Raji (cell line): ENCODE measurements around the gene DLK1.

Source experiments
- POLR2A ChIP-seq: IDR thresholded peaks from 2 replicates; pipeline ENCODE4 v1.6.1; 2011; ENCODE audit warnings: low read depth, low read length, control low read depth; ENCODE audit not compliant: insufficient read depth

The DLK1 gene

DNA sequence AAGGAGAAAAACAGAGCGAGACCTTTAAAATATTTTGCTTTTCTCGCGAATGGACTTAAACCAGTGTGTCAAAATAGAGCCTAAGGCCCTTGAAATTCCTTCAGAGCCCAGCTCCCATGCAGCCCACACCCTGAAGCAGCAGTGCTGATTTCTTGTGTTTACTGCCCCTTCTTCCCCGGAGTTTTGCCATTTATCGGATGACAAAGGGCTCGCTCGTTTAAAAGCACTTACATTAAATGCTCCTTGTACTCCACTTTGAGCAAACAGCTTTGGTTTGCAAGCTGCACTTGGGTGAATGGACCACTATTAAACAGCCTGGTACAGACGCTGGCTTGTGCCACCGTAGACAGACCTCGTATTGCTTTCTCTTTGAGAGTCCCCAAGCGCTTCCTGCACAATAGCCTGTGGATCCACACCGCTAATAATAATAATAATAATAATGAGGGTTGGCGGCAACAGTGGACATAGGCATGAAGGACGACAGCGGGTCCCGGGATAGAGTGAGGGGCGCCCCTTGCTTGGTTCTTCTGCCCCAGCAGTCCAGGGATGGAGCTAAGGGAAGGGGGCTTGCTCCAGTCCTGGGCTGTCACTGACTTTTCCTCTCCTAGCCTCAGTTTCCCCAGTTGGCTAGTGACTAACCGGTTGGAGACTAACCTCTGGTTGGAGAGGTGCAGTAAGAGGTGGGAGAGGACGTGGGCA, 6.6 kb downstream of the DLK1 start:
- TF ChIP-seq POLR2A = no peak

DNA sequence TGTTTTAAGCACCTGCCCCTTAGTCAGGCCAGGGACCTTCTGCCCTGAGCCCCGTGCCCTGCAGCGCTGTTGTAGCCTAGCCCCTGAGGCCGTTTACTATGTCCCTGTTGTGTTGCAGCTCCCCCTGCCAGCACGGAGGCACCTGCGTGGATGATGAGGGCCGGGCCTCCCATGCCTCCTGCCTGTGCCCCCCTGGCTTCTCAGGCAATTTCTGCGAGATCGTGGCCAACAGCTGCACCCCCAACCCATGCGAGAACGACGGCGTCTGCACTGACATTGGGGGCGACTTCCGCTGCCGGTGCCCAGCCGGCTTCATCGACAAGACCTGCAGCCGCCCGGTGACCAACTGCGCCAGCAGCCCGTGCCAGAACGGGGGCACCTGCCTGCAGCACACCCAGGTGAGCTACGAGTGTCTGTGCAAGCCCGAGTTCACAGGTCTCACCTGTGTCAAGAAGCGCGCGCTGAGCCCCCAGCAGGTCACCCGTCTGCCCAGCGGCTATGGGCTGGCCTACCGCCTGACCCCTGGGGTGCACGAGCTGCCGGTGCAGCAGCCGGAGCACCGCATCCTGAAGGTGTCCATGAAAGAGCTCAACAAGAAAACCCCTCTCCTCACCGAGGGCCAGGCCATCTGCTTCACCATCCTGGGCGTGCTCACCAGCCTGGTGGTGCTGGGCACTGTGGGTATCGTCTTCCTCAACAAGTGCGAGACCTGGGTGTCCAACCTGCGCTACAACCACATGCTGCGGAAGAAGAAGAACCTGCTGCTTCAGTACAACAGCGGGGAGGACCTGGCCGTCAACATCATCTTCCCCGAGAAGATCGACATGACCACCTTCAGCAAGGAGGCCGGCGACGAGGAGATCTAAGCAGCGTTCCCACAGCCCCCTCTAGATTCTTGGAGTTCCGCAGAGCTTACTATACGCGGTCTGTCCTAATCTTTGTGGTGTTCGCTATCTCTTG, 7.6 kb downstream of the DLK1 start:
- no peak for TF ChIP-seq POLR2A

DNA sequence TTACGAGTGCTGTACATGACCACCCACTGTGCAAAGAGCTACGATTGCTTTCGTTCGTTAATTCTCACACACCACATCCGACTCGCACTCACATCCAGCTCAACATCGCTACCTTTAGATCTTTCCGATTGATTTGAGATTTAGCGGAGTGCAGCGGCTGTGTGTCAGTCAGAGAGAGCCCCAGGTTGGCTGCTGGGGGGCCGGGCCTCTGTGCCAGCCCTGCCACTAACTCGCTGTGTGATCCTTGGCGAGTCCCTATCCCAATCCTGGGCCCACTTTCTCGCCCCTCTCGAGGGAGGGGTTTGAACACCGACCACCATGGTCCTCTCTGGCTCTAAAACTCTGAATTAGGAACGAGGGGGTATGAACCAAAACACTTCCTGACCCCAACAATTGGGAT, 8.6 kb downstream of the DLK1 start:
- no peak for TF ChIP-seq POLR2A

DNA sequence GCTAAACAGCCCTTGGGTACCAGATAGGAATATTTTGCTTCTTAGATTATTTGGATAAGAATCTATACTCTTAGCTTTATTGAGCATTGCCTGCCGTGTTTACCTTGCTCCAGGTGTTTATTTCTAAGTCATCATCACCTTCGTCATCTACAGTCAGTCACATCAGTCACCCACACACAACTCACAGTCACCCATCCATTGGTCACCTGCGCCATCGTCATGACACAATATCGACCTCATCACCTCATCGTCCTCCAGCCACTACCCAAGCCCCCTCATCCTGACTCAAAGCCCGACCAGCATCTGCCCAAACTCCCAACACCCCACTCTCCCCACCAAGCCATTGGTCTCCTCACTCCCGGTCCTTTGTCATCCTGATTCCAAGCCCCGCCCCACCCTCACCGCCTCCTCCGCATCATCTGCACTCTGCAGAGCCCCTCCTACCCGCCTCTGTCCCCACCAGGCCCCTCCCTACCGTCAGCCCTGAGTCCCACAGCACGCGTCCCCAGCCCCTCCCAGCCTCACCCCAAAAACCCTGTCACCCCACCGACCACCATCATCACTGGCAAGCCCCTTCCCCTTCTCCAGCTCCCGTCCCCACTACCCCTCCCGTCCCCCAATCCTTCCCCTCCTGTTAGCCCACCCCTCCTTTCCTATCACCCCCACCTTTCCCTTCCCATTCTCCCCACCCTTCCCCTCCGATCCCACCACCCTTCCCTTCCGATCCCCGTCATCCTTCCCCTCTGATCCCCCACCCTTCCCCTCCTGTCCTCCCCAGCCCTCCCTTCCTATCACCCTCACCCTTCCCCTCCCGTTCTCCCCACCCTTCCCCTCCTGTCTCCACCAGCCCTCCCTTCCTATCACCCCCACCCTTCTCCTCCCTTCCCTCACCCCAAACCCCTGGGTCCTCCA, 9.8 kb downstream of the DLK1 start:
- no peak for TF ChIP-seq POLR2A

DNA sequence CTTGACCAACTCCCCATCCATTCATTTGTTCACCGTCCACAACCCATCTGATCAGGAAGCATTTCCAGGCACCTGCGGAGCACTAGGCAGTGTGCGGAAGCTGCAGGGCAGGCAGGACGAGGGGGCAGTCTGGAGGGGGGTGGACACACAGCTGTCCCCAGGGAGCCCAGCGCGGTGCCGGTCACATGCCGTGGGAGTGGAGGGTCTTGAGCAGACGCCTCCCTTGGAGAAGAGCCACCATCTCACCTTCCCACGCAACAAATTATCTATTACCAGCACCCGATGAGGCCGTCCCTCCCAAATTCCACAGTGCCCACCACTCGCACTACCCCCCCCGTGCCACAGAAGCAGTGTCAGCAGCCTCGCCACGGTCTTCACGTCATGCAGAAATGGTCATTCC, 10.8 kb downstream of the DLK1 start:
- TF ChIP-seq POLR2A = no peak

DNA sequence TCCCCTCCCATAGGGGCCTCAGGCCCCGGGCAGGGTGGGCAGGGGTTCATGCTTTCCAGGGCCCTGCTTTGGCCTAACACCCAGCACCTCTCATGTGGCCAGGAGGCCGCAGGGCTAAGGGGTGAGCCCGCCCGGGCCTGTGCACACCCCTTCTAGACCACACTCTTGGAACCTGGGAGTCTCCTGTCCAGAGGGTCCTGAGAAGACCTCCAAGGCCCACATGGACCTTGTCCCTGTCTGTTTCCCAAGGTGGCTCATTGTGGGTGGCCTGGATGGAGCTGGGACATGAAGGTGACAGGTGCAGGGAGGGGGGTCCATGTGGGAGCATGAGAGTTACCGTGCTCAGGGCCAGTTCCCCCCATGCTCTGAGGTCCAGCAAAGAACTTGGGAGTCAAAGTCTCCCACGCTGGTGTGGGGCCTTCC, 11.6 kb downstream of the DLK1 start:
- no peak for TF ChIP-seq POLR2A

DNA sequence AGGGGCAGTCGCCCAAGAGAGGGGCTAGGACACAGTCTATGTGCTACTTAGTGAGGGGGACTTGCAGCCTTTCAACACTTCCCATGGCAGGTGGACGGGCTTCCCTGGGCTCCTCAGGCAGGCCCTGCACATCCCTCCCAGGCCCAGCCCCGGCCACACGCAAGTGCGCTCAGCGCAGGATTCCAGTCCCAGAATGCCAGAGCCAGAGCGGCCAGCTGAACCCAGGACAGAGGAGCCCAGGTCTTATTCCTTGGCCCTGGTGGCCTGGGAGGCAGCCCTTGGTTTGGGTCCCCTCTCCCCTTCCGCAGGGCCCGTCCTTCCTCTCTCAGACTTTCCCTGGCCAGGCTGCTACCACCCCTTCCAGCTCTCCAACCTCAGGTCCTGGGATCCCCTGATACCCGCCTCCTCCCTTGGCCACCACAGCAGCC, 12.0 kb downstream of the DLK1 start:
- no peak for TF ChIP-seq POLR2A

DNA sequence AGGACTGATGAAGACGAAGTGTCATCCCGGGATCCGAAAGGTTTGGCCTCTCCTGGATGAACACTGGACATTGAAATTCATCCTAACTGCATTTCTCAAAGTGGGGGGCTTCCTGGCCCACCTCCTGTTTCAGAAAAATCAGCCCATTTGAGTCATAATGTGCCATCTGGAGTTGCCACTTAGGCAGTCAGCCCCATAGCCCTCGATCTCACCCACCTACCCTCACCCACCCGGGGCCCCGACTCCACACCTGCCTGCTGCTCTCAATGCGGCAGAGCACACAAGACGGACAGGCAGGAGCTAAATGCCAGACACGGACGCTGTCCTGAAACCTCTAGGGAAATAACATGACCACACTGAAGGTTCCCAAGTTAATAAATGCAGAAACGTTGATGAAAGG, 12.6 kb downstream of the DLK1 start:
- no peak for TF ChIP-seq POLR2A

DNA sequence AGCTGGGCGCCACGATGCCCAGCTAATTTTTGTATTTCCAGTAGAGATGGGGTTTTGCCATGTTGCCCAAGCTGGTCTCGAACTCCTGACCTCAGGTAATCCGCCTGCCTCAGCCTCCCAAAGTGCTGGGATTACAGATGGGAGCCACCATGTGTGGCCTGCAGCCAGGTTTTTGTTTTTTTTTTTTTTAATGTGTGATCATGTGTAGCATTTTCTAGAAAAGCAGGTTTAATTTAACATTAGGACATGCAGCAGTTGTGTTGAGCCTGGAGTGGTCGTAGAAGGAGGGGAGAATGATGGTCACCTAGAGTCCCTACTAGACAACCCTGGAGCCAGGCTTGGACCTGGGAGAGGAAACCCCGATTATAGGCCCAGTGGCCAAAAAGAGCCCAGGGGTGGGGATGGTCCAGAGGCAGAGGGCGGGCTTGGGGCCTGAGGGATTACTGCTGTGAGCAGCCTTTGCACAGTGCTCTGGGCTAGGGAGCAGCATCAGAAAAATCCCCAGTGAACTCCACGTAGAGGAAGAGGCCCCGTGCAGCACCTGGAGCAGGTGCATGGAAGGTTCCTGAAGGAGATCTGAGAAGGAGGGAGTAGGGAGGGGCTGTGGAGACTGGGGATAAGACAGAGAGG, 13.6 kb downstream of the DLK1 start:
- TF ChIP-seq POLR2A = no peak

DNA sequence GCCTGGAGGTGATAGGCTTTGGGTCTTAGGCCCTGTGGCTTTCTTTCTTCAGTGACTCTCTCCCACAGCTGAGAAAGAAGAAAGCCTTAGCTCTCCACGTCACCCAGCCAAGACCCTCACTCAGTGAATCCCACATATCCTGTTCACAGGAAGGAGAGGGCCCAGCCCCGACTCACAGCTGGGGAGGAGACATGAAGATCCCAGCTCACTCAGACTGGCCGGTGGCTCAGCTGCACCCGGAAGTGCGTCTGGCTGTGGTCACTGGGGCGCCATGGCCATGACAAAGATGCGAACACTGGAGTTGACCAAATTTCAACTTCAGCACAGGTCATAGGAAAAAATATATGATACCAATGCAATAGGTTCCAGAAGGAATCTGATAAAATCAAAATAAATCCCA, 14.2 kb downstream of the DLK1 start:
- no peak for TF ChIP-seq POLR2A

DNA sequence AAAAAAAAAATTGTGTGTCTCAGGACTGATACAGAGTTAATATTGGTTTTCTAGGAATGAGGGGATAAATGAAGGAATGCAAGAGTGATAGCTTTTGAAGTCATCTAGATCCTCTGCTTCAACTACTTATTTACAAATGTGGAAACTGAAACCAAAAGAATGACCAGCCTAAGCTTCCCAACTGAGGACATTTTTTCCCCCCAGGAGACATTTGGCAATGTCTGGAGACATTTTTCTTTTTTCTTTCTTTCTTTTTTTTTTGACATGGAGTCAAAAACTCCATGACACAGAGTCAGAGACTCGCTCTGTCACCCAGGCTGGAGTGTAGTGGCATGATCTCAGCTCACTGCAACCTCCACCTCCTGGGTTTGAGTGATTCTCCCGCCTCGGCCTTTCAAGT, 15.3 kb downstream of the DLK1 start:
- no peak for TF ChIP-seq POLR2A

DNA sequence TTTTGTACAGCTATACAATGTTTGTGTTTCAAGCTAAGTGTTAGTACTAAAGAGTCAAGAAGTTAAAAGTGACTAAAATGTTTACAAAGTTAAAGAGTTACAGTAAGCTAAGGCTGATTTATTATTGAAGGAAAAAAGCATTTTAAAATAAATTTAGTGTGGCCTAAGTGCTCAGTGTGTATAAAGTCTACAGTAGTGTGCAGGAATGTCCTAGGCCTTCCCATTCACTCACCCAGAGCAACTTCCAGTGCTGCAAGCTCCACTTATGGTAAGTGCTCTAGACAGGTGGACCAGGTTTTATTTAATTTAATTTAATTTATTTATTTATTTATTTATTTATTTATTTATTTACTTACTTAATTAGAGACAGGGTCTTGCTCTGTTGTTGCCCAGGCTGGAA, 19.6 kb downstream of the DLK1 start:
- no peak for TF ChIP-seq POLR2A

DNA sequence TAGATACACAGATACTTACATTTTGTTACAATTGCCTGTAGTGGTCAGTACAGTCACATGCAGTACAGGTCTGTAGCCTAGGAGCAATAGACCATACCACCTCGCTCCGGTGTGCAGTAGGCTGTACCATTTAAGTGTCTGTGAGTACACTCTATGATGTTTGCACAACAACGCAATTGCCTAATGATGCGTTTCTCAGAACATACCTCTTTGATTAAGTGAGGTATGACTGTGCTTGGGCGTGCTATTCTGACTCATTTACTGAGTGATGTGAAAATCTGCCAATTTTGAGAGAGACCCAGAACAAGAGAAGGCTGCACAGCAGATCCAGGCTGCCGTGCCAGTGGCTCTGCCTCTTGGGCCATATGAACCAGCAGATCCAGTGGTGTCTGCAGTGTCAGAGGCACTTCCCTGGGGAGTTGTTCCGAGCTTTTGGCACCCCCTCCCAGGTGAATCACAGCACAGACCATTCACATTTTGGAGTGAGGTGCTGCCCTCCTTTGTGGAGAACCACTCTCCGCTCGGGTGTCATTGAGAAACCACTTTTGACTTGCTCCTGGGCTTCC, 20.4 kb downstream of the DLK1 start:
- no peak for TF ChIP-seq POLR2A

DNA sequence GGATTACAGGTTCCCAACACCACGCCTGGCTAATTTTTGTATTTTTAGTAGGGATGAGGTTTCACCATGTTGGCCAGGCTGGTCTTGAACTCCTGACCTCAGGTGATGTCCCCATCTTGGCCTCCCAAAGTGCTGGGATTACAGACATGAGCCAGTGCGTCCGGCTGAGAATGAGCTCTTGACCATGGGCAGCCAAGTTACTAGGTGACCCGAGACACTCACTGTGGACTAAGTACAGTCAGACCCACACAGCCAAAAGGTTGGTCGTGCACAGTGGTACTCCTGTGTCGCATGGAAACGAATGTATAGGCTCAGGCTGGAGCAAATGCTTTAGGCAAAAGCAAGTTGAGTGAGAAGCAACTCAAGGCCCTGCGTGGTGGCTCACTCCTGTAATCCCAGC, 21.0 kb downstream of the DLK1 start:
- TF ChIP-seq POLR2A = no peak
